Measurements from ENCODE around the gene MICOS13. TPM values are rescaled to one million over a fixed set of nuclear protein-coding genes. Genes with fewer than 3 reads are reported as not detected.

MICOS13 gene
- total RNA-seq, 4 donors from 2014 or later: 48.9 to 79.1 (median 65.9) TPM

DNA sequence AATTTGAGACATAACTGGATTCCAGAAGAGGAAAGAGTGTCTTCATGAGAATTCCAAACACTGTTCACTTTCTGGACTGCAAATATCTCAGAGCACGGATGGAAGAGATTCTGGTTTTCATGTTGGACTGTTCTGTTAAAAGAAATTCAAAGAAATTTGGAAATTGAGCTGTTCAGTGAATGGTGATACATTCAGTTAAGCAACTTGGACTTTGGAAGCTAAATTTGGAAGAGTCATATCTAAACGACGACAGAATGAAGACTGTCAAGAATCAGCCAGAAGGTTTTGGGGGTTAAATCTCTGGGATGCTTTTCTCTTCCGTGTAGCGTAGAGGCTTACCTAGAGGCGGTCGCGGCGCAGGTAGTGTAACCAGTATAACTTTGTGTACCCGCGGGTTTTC is 31.9 kb downstream of the MICOS13 start:
- Histone ChIP-seq H3K27ac (no peak overlapping the region), H3K9me3 (no peaks in the 10 kb centered on the region), H3K4me1 (no peaks in the 10 kb centered on the region), H3K27me3 (no peaks in the 10 kb centered on the region), H3K36me3 (peaks cover 5 to 90% (median 39%) of the 10 kb centered on the region in 3 donors), H3K4me3 (no peak overlapping the region)
- no peak for DNase-seq (ENCODE audit: low spot score in 2 of 2)
- TF ChIP-seq, protein P1, sequence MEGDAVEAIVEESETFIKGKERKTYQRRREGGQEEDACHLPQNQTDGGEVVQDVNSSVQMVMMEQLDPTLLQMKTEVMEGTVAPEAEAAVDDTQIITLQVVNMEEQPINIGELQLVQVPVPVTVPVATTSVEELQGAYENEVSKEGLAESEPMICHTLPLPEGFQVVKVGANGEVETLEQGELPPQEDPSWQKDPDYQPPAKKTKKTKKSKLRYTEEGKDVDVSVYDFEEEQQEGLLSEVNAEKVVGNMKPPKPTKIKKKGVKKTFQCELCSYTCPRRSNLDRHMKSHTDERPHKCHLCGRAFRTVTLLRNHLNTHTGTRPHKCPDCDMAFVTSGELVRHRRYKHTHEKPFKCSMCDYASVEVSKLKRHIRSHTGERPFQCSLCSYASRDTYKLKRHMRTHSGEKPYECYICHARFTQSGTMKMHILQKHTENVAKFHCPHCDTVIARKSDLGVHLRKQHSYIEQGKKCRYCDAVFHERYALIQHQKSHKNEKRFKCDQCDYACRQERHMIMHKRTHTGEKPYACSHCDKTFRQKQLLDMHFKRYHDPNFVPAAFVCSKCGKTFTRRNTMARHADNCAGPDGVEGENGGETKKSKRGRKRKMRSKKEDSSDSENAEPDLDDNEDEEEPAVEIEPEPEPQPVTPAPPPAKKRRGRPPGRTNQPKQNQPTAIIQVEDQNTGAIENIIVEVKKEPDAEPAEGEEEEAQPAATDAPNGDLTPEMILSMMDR (IDR thresholded peaks at IDR 0.05): no peak
- TF ChIP-seq EP300 (IDR thresholded peaks at IDR 0.05): no peak
- TF ChIP-seq POLR2A (IDR thresholded peaks at IDR 0.05): no peak
- WGBS, 2 donors: 92 to 95% methylated on average over 11 of the region's 11 CpGs

DNA sequence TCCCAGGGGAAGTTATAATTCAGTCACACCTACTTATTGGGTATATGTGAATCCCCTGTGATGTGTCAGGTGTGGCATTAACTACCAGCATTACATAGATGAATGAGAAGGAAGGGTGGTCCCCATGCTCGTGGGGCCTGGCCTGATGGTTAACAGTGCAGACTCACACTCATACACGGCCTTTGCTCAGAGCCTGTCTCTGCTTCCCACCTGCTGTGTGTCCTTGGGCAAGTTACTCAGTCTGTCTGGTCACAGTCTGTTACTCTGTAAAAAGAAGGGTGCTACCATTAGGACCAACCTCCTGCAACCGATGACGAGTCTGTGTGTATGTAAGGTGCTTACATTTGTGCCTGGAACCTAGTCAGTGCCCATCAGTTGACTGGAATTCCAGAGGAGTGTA is 33.6 kb downstream of the MICOS13 start:
- peaks cover 0 to 5% (median 0%) of the 10 kb centered on the region in 4 donors for H3K4me1 ChIP-seq
- H3K27ac ChIP-seq: no peak overlapping the region
- TF ChIP-seq POLR2A (IDR thresholded peaks at IDR 0.05) (no peak), EP300 (IDR thresholded peaks at IDR 0.05) (no peak)
- TF ChIP-seq, protein P1 (IDR thresholded peaks at IDR 0.05): no peak
- no peak for DNase-seq (ENCODE audit: low spot score in 2 of 2)
- no peaks in the 10 kb centered on the region for H3K9me3 ChIP-seq
- no peak overlapping the region for H3K4me3 ChIP-seq
- 80 to 84% methylated on average over 3 to 4 of the region's 4 CpGs for WGBS, 2 donors
- peaks cover 5 to 89% (median 29%) of the 10 kb centered on the region in 3 donors for H3K36me3 ChIP-seq
- H3K27me3 ChIP-seq: no peaks in the 10 kb centered on the region

DNA sequence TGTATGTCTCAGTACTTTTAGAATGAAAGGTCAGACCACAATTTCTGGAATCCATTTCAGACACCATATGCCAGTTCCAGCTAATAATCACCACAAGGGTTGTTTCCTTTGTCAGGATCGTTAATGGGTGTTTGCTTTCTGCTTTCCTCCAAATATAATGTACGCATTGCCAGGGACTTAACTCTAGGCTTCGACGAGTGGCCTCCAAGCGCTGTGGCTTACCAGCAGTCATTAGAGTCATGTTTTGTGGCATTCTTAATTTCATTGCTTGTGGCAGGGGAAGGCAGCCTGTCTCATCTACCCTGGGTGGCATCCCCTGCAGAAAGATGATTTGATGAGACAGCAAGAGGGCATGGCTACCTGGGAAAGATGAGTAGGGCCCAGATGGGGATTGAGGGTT is 34.9 kb downstream of the MICOS13 start:
- Histone ChIP-seq H3K9me3 (no peaks in the 10 kb centered on the region), H3K4me1 (peaks cover 0 to 5% (median 0%) of the 10 kb centered on the region in 4 donors), H3K4me3 (no peak overlapping the region), H3K36me3 (peaks cover under 1 to 78% (median 20%) of the 10 kb centered on the region in 3 donors), H3K27me3 (no peaks in the 10 kb centered on the region), H3K27ac (no peak overlapping the region)
- WGBS, 2 donors: 90 to 91% methylated on average over 5 of the region's 5 CpGs
- no peak for DNase-seq (ENCODE audit: low spot score in 2 of 2)
- TF ChIP-seq EP300 (IDR thresholded peaks at IDR 0.05): no peak
- TF ChIP-seq, protein P1 (IDR thresholded peaks at IDR 0.05): no peak
- TF ChIP-seq POLR2A (IDR thresholded peaks at IDR 0.05): no peak

DNA sequence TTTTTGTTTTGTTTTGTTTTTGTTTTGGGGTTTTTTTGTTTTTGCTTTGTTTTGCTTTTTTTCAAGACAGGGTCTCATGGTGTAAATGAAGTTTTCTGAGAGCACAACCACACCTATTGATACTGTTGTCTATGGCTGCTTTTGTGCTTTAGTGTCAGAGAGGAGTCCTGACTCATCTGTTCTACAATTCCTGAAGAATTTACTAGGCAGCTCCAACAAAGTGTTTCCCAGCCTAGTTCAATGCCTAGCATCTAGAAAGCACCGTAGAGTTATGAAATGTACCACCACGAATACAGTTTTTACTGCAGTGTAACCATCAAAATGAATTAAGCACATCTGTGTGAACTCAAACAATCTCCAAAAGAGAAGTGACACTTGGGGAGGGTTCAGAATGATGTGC is 36.3 kb downstream of the MICOS13 start:
- Histone ChIP-seq H3K4me3 (no peak overlapping the region), H3K9me3 (no peaks in the 10 kb centered on the region), H3K27ac (no peak overlapping the region), H3K27me3 (no peaks in the 10 kb centered on the region), H3K36me3 (peaks cover 0 to 68% (median 15%) of the 10 kb centered on the region in 3 donors), H3K4me1 (peaks cover 0 to 5% (median 0%) of the 10 kb centered on the region in 4 donors)
- no peak for DNase-seq (ENCODE audit: low spot score in 2 of 2)
- TF ChIP-seq, protein P1 (IDR thresholded peaks at IDR 0.05): no peak
- TF ChIP-seq POLR2A (IDR thresholded peaks at IDR 0.05) (no peak), EP300 (IDR thresholded peaks at IDR 0.05) (no peak)
- WGBS, 2 donors: 83 to 92% methylated on average over 2 of the region's 2 CpGs

DNA sequence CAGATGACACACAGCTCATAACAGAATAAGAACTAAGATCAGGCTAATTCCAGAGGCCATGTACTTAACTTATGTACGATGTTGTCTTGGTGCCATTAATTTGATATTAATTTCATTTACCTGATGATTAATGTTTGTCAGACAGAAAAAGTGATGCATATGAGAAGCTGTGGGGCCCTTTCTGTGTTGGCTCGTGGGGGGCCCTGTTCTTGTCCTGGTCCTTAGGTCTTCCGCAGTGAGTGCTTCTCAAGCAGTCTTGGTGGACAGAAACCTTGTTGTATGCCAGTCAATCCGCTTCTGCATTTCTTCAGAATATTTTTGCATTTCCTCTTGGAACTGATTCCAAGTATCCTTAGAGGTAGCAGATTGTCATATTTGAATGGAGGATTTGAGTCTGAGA is 37.3 kb downstream of the MICOS13 start:
- no peaks in the 10 kb centered on the region for H3K9me3 ChIP-seq
- H3K27me3 ChIP-seq: no peaks in the 10 kb centered on the region
- H3K27ac ChIP-seq: peak overlapping the region in 1 of 4 donors; percentile 42
- H3K4me3 ChIP-seq: no peak overlapping the region
- no peak for DNase-seq (ENCODE audit: low spot score in 2 of 2)
- WGBS, 2 donors: 91 to 93% methylated on average over 4 of the region's 4 CpGs
- H3K4me1 ChIP-seq: peaks cover 0 to 9% (median 0%) of the 10 kb centered on the region in 4 donors
- TF ChIP-seq POLR2A (IDR thresholded peaks at IDR 0.05) (no peak), EP300 (IDR thresholded peaks at IDR 0.05) (no peak)
- TF ChIP-seq, protein P1 (IDR thresholded peaks at IDR 0.05): no peak
- peaks cover 0 to 62% (median 15%) of the 10 kb centered on the region in 3 donors for H3K36me3 ChIP-seq
